ENCODE data around the gene PRSS12. TPM values are rescaled to one million over a fixed set of nuclear protein-coding genes. Genes with fewer than 3 reads are reported as not detected.

PRSS12 gene
- total RNA-seq, 1 experiment from 2014 or later, result 5.4 TPM

- Histone ChIP-seq H2AFZ (ENCODE audit: low read length) (no peak overlapping the region), H3K27ac (ENCODE audit: insufficient read length, low read depth, low read length) (no peak overlapping the region), H4K5ac (ENCODE audit: insufficient read length, low read depth, low read length) (no peak overlapping the region), H2AK5ac (ENCODE audit: insufficient read length, low read length) (no peak overlapping the region), H4K91ac (ENCODE audit: insufficient read length, low read depth, low read length) (no peak overlapping the region), H3K79me2 (ENCODE audit: insufficient read depth, low read length) (no peaks in the 10 kb centered on the region), H3K4me2 (ENCODE audit: insufficient read depth, insufficient read length, low read length) (no peak overlapping the region), H3K9ac (ENCODE audit: extremely low read depth, insufficient read length, low read length) (no peak overlapping the region), H4K8ac (replicated peaks; ENCODE audit: insufficient read length, low read depth, low read length) (no peak overlapping the region), H2BK20ac (ENCODE audit: low read depth, low read length, poor library complexity, severe bottlenecking) (no peak overlapping the region), H3K27me3 (ENCODE audit: insufficient read depth, low read length) (no peaks in the 10 kb centered on the region), H3K79me1 (ENCODE audit: insufficient read depth, low read depth, low read length, poor library complexity, severe bottlenecking) (no peaks in the 10 kb centered on the region), H2BK15ac (ENCODE audit: low read depth, low read length) (no peak overlapping the region), H2BK120ac (ENCODE audit: low read depth, low read length, poor library complexity, severe bottlenecking) (no peak overlapping the region), H3K23me2 (ENCODE audit: insufficient read length, low read depth, low read length, poor library complexity, severe bottlenecking) (no peaks in the 10 kb centered on the region), H3K14ac (ENCODE audit: insufficient read depth, low read length) (no peak overlapping the region), H2BK5ac (ENCODE audit: insufficient read length, low read length) (no peak overlapping the region), H3K9me3 (ENCODE audit: control insufficient read depth, low read depth, low read length) (no peaks in the 10 kb centered on the region), H3K4me1 (ENCODE audit: insufficient read depth, low read length) (no peaks in the 10 kb centered on the region), H2BK12ac (ENCODE audit: insufficient read length, low read depth, low read length) (no peak overlapping the region), H3K23ac (ENCODE audit: insufficient read length, low read depth, low read length) (no peak overlapping the region), H4K20me1 (ENCODE audit: control insufficient read depth, insufficient read depth, insufficient read length) (no peaks in the 10 kb centered on the region), H3K56ac (ENCODE audit: insufficient read length, low read depth, low read length) (no peak overlapping the region), H3K4ac (ENCODE audit: low read depth, low read length) (no peak overlapping the region), H3K18ac (ENCODE audit: insufficient read length, low read depth, low read length) (no peak overlapping the region), H3T11ph (ENCODE audit: low read length) (no peak overlapping the region)
- no peaks in the 10 kb centered on the region for H3K27me3 Mint-ChIP-seq (ENCODE audit: low read depth)
- H3K9me3 Mint-ChIP-seq, result no peaks in the 10 kb centered on the region
- DNase-seq, result no peak
- no CpG with 5 or more reads among the region's 3 CpGs for WGBS (ENCODE audit: extremely low coverage, insufficient read length, low lambda C conversion rate)
- no peak overlapping the region for H3K4me3 Mint-ChIP-seq
- H3K27ac Mint-ChIP-seq, result no peak overlapping the region
- peaks cover 4% of the 10 kb centered on the region in 2 experiments for H3K4me1 Mint-ChIP-seq
- H3K36me3 Mint-ChIP-seq (ENCODE audit: insufficient read depth in 1 of 3, low read depth in 3 of 3), result peaks cover 0 to 4% (median 3%) of the 10 kb centered on the region in 3 experiments; a peak in 3 of 7 replicates
- TF ChIP-seq CTCF (conservative IDR thresholded peaks at IDR 0.05), result no peak
Measured at GRCh38 chr4:118286685-118287084, 66.1 kb downstream of the PRSS12 start.
